HG03575 (cell line): ENCODE measurements around the gene OR51D1.

ENCODE experiments used
- ATAC-seq: cut with Tn5 transposase; IDR thresholded peaks from one replicate; pipeline ENCODE4 v1.9.1; 2021; ENCODE audit not compliant: unreplicated experiment, insufficient number of reproducible peaks, low FRiP score; ENCODE audit errors: extremely low read depth

Gene OR51D1, protein sequence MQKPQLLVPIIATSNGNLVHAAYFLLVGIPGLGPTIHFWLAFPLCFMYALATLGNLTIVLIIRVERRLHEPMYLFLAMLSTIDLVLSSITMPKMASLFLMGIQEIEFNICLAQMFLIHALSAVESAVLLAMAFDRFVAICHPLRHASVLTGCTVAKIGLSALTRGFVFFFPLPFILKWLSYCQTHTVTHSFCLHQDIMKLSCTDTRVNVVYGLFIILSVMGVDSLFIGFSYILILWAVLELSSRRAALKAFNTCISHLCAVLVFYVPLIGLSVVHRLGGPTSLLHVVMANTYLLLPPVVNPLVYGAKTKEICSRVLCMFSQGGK

DNA sequence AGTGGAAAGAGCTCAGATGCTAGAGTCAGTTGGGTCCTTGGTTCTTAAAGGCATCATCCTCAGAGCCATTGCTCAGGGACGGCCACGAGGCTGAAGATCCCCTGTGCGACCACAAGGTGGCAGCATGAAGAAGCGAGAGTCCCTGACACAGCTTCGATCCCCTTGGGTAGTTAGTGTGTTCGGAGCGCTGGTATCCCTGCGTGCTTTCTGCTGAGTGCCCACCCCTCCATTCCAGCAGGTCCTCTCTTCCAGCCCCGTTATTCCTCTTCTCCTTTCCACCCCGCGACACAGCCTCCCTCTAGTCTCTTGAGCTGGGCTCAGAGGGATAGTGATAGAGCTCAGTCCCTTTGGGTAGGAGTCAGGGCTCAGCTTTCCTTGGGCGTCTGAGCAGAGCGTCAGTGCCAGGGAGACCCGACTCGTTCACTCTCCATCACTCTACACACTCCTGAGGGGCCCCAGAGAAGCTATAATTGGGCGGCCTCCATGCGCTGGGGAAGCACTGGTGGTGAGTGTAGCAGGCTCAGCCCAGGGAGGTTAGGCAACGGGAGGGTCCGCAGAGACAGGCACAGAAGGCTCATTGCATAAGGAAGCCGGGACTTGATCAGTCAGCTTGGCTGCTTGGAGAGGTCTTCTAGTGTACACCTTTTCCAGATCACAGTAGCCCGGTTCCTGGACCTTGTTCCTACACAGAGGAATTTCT lies at the start of gene OR51D1:
Gene OR51D1, plus strand, starts transcription at position 516 of the 700 bp plus-strand sequence. CDS start 2,314 bp downstream, outside the sequence.
- peak; percentile 71 for ATAC-seq

DNA sequence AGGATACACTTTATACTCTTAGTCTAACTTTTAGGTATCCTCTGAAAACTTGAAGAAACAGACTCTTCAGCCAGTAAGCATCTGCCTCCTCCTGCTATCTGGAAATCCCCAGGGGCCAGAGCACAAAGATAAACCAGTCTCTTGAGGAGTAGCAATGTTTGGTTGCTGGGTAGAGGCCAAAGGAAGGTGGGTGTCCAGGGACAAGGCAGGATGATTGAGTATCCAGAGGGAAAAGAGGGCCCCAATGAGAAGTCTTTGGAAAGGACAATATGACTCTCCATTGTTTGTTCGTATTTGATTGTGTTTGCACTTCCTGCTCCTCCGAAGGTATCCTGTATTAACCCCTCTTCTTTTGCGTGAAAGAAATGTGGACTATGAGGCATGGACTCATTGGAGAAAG lies 48.3 kb upstream of the OR51D1 start:
- no peak for ATAC-seq

DNA sequence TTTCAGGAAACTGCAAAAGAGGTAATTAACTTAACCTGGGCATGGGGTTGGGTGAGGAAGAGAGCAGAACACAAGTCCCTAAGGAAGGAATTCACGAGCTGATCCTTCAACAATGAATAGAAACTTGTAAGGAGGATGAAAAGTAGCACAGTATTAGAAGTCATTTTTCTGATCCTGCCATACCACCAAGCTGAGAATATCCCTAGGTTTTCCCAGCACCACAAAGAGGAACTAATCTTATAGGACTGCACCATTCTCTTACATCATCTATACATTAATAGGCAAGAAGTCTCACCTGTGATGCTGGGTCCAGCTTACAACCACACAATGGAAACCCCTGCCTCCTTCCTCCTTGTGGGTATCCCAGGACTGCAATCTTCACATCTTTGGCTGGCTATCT lies 43.5 kb upstream of the OR51D1 start, which contains the start of gene OR52I1:
Gene OR52I1, plus strand, starts transcription at position 301 of the 400 bp plus-strand sequence. Its CDS starts 0 bp downstream, at position 301.
- ATAC-seq: no peak

DNA sequence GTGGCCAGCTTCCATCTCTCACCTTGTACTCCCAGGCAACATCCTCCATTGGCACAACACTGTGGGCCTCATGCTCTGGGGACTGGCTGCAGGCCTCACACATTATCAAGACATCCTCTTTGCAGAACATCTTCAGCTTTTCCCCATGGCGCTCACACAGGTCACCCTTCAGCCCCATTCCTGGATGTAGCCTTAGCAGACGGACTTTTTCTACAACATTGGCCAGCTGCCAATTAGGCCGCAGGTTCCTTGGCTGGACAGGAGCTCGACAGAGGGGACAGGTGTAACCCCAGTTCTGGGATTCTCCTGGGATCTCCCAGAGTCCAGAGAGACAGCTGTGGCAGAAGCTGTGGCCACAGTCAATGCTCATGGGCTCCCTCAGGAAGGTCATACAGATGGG lies 32.2 kb upstream of the OR51D1 start:
- no peak for ATAC-seq

DNA sequence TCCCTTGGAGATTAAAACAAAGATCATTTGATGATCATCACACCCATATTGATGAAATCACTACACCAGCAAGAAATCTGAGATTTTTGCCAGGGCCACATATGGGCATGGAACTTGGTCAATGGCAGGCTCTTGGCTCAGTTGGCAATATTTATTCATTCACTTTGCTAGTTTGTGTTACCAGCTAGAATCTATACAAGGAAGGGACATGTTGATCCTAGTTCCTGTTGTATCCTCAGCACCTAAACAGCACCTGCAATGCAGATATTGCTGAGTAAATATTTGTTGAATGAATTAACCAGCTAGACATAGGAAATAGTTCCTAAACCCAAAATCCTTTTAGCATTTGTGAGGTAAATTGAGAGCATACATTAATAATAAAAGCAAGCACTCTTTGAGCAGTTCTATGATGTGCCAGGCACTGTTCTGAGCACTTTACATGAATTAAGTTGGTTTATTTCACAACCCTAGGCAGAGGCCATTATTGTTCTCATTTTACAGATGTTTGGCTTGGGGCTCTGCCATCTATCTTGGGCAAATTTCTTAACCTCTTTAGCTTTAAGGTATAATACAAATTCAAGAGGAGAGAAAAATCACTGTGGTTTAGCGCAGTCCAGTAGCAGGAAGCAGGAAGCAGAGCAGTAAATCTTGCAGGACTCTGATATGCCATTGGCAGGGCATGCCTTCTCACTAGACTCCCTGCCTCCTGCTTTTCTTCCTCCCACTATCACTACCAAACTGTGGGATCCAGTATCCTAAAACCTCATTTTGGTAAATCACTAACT lies 30.9 kb upstream of the OR51D1 start:
- ATAC-seq: no peak

DNA sequence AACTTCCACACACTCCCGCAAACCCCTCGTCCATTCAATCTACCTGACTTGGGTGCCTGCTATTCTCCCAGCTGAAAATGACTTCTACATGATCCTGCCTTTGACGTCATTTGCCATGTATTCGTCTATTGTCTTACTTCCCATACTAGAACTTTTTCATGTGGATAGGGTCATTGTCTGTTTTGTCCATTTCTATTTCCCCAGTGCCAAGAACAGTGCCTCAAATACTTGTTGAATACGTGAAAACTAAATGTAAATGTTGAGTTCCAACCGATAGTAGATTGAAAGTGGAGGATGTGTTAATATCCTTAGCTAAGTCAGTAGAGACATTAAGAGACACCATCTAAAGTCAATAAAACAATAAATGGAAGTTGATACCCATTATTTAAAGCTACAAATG lies 30.2 kb upstream of the OR51D1 start:
- ATAC-seq: no peak

DNA sequence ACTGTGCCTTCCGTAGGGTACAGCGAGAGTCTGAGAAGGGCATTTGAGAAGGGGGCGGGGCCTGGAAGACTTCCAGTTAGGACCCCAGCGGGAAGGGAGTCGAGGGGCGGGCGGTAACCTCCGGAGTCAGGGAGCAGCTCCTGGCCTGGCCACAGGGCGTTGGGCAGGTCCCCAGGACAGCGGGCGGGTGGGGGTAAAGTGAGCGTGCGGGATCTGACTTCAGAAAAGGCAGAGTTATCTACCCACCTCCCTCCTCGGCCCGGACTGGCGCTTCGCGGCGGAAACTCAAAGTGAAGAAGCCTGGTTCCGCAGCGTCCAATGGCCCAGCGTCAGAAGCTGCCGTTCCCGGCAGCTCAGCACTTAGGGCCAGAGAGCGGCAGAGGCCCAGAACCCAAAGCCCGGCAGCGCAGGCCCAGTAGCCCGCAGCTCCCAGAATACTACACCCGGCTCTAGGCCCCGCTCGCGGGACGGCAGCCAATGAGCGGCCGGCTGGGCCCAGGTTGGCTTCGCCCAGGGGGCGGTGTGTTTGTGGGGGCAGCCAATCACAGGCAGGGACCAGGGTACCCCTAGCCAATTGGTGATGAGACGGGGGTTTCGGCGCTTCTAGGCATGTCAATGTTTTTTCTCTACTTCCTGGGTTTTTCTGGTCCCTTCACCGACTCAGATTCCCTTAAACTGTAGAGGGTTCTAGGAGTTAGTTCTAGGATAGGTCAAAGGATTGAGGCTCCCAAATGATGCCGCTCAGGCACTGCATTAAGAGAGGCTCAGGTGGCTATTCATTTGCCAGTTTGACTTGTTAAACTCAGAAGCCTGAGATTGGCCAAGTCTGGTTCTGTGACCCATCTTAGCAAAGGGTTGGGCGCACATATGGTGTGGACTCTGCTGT lies 29.3 kb upstream of the OR51D1 start, which contains the start of gene TRIM68:
Gene TRIM68, minus strand, starts transcription at position 451 of the 886 bp plus-strand sequence. CDS start 2,727 bp downstream, outside the sequence.
- ATAC-seq: peak; percentile 97

DNA sequence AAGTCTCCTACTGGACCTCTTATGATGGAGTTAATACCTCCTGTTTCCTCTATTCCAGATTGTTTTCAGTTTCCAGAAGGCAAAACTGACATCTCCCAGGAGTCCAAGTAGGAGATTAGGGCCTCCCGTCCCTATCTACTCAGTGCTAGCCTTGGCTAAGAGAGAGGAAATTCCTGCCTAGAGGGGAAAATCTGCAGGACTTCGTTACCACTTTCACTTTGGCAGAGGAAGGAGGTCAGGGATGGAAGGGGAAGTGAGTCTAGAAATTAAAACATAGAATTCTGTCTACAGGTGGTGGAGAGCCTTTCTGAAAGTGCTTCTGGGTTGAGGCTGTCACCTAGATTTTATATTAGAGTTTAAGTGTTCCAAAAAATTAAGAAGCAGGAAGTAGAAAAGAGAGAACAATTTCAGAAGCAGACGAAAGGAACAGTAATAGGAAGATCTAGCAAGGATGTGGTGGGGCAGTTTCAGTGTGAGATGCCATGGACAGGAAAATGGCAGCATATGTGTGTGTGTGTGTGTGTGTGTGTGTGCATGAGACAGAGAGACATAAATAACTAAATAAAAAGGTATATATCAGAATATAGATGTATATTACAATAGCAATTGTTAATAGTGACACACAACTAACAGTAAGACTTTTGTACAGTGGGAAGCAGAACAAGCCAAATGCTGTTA lies 26.9 kb upstream of the OR51D1 start:
- ATAC-seq: no peak

DNA sequence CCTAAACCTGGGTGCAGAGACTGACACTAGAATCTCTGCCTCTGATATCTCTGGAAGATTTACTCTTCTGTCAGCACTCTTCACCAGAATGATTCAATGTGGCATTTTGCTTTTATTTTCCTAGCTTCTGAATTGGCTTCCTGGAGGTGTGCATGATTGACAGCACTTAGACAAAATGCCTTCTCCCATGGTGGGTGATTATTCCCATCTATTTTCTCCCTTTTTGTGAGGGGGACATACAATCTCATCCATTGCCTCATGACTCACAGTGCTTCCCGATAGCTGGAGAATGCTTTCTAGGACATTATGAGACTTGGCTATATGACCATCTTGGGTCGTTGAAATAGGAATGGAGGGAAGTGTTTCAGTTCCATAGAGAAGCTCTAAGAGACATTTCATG lies 25.3 kb upstream of the OR51D1 start:
- no peak for ATAC-seq

DNA sequence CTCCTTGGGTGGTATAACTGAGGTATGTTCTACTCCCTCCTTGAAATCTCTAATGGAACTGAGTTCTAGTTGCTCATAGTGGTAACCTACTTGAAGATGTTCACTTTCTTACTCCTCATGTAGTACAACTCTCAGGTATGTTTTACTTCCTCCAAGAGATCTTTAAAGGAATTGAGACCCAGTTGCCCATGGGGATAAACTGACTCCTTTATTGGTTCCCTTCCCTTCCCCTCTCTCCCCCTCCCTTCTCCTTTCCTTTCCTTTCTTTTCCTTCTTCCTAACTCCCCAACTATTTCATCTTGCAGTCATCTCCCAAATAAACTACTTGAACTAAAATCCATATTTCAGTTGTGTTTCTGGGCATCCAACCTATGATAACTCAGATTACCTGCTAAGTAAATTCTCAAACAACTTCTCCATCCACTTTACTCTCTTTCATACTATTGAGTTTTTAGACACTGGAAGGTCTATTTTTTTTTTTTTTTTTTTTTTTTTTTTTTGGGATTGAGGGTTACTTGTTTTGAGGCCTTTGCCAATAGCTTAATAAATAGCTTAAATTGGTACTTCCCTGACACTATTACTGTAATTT lies 21.3 kb upstream of the OR51D1 start:
- no peak for ATAC-seq

DNA sequence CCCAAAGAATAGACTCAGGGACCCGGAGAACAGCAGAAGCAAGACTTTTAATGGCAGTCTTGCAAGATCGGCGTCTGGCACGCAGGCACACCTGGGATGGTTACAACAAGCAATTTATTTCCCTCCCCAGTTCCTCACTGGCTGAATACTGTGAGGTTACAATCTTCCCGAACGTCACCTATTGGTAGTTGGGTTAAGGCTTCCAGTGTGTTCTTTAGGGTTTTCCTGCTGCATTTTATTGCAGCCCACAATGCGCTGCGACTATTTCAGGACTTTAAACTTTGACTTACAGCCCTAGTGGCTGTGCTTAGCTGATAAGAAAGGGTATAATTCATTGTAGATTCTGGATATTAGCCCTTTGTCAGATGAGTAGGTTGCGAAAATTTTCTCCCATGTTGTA lies 17.8 kb upstream of the OR51D1 start:
- ATAC-seq: no peak

DNA sequence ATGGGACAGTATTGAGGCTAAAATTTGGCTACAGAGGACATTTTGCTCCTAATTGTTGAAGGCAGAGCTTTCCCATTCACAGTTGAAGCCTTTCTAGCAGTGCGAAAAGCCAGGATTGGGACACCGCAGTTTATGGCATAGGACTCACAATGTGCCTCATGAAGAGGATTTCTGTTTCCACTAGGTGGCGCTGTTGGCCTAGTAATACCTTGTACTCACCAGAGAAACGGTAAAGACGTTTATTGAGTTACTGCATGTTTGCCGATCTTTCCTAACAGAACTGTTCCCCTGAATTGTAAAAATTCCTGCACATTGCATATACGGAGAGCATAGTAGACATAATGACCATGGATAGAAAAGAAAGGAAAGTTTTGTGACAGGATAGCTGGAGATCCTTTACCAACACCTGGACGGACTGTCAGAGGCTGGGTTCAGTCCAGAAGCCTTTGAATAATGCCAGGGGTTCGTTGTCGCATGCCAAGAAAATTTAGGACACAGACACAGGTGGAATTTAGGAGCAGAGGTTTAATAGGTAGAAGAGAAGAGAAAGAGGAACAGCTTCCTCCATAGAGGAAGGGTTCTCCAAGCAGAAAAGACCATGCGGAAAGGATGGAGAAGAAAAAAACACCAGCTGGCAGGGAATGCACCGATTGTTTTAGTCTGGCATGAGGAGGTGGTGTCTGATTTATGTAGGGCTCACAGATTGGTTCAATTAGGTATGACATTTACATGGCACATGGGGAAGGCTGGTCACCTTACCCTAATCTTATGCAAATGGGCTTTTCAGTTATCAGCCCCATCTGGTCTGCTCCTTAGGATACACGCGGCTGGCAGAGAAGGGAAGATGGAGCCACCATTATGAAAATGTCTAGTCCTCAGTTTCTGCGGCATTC lies 10.8 kb upstream of the OR51D1 start:
- ATAC-seq: peak; percentile 57

DNA sequence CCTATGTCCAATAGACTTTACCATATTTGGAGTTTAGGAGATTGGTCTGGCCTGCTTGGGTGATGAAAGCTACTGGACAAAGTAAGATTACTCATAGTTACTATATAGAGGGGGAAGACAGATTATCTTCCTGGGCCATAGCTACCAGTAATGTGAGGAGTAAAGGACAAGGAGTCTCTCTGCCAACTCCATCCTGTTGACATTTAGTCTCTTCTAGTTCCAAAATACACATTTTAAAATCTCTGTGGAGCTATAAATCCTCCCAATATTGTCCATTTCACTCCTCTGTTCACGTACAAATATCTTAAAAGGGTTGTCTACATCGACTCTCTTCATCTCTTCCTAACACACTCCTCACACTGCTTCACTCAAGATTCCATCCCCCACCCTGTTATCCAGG lies 1.1 kb upstream of the OR51D1 start:
- ATAC-seq: no peak

DNA sequence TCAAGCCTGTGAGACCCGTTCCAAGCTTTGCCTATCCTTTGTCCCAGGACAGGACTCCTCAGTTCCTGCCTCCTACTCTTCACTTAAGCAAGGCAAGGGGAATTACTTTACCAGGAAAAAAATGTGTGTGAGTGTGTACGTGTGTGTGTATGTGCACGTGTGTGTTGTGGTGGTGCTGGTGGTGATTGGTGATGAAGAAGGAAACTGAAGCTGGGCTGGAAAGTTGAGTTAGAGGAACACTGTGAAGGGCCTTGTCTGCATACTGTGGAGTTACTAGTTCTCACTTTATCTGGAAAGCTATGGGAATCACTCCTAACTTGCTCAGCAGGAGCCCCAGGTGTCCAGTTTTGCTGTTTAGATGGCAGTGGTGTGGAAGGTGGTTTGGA lies 378 bp downstream of the OR51D1 start:
- no peak for ATAC-seq

DNA sequence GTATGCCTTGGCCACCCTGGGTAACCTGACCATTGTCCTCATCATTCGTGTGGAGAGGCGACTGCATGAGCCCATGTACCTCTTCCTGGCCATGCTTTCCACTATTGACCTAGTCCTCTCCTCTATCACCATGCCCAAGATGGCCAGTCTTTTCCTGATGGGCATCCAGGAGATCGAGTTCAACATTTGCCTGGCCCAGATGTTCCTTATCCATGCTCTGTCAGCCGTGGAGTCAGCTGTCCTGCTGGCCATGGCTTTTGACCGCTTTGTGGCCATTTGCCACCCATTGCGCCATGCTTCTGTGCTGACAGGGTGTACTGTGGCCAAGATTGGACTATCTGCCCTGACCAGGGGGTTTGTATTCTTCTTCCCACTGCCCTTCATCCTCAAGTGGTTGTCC lies 2.7 kb downstream of the OR51D1 start:
- no peak for ATAC-seq

DNA sequence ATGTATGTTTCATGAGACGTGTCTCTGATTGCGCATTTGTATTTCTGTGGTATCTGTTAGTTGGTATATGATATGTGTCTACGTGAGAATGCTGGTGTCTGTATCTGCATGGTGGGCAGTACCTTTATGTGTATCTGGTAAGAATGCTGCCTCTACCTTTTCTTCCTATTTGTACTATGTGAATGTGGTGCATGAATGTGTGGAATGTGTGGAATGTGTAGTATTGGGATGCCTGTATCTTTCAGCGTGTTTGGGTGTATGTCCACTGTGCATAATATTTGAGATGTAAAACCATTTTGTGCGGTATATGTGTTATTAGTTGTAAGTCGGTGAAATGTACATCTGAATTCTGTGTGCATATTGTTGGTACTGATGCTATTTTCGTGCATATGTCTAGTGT lies 4.2 kb downstream of the OR51D1 start:
- no peak for ATAC-seq

DNA sequence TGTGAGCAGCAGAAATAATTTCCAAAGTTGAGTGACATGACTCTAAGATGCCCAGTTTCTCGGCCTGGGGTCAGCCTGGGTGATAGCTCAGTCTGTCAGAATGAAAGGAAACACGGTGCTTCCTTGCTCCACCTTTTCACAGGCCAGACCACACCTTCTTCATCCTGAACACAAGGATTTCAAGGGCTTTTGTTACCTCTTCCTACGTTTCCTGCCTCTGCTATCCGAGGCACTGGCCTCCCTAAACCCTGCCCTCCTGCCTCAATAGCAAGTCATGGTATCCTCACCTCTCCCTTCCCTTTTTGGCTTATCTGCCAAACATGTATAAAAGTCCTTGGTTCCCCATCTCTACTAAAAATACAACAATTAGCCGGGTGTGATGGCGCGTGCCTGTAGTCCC lies 4.8 kb downstream of the OR51D1 start:
- ATAC-seq: no peak
